Osteocyte (in vitro differentiated cells): Measurements from ENCODE around the gene EEF2K. TPM values are rescaled to one million over a fixed set of nuclear protein-coding genes. Genes with fewer than 3 reads are reported as not detected.

Source experiments
- DNase-seq: peaks from one replicate; pipeline ENCODE4 v3.0.0; 2021; ENCODE audit warnings: mixed read lengths; ENCODE audit not compliant: unreplicated experiment; ENCODE audit errors: extremely low spot score
- H3K27ac Mint-ChIP-seq: one replicate; pipeline ENCODE4 v1.8.0; 2021; ENCODE audit warnings: mild to moderate bottlenecking, mixed read lengths; ENCODE audit not compliant: unreplicated experiment
- H3K27me3 Mint-ChIP-seq: one replicate; pipeline ENCODE4 v1.8.0; 2021; ENCODE audit warnings: mixed read lengths; ENCODE audit not compliant: unreplicated experiment
- H3K36me3 Mint-ChIP-seq: one replicate; pipeline ENCODE4 v1.8.0; 2021; ENCODE audit warnings: mixed read lengths; ENCODE audit not compliant: unreplicated experiment
- H3K4me1 Mint-ChIP-seq: one replicate; pipeline ENCODE4 v1.8.0; 2021; ENCODE audit warnings: mixed read lengths; ENCODE audit not compliant: unreplicated experiment
- H3K4me3 Mint-ChIP-seq: one replicate; pipeline ENCODE4 v1.8.0; 2021; ENCODE audit warnings: mild to moderate bottlenecking, moderate library complexity, mixed read lengths; ENCODE audit not compliant: unreplicated experiment
- H3K9me3 Mint-ChIP-seq: one replicate; pipeline ENCODE4 v1.8.0; 2021; ENCODE audit warnings: mixed read lengths; ENCODE audit not compliant: unreplicated experiment
- CTCF ChIP-seq: fragments of 200-600 bp; sonication (generic); IDR thresholded peaks from 2 replicates; pipeline ENCODE4 v1.5.0; 2021; ENCODE audit warnings: antibody characterized with exemption, mild to moderate bottlenecking, moderate library complexity
- total RNA-seq: library from RNA; stranded (reverse); gene quantifications from 2 replicates; pipeline ENCODE4 v1.2.1, GENCODE V29; 2021

The EEF2K gene
- total RNA-seq, 1 donor from 2014 or later: 23.8 TPM

GRCh38 chr16:22318690-22319358 lies 112.7 kb downstream of the EEF2K start:
- Mint-ChIP-seq H3K4me1 (no peaks in the 10 kb centered on the region), H3K36me3 (peaks cover 17% of the 10 kb centered on the region), H3K4me3 (no peak overlapping the region), H3K9me3 (no peaks in the 10 kb centered on the region), H3K27ac (no peak overlapping the region), H3K27me3 (no peaks in the 10 kb centered on the region)
- DNase-seq: peak; percentile 81
- TF ChIP-seq CTCF: peak; percentile 62

- peaks cover 19% of the 10 kb centered on the region for H3K36me3 Mint-ChIP-seq
- no peak overlapping the region for H3K27ac Mint-ChIP-seq
These were observed 114.7 kb downstream of the EEF2K start for GRCh38 chr16:22320572-22321339.

GRCh38 chr16:22321340-22322001 lies 115.4 kb downstream of the EEF2K start:
- no peaks in the 10 kb centered on the region for H3K27me3 Mint-ChIP-seq
- H3K9me3 Mint-ChIP-seq: no peaks in the 10 kb centered on the region
- H3K4me1 Mint-ChIP-seq: no peaks in the 10 kb centered on the region
- peaks cover 19% of the 10 kb centered on the region for H3K36me3 Mint-ChIP-seq
- H3K4me3 Mint-ChIP-seq: no peak overlapping the region
- DNase-seq: peak; percentile 84
- no peak overlapping the region for H3K27ac Mint-ChIP-seq
- TF ChIP-seq CTCF: peak; percentile 91

More at GRCh38 chr16:22320572-22321339, 114.7 kb downstream of the EEF2K start:
- Mint-ChIP-seq H3K9me3 (no peaks in the 10 kb centered on the region), H3K27me3 (no peaks in the 10 kb centered on the region), H3K4me1 (no peaks in the 10 kb centered on the region), H3K4me3 (no peak overlapping the region)
- TF ChIP-seq CTCF: no peak
- peak; percentile 19 for DNase-seq

GRCh38 chr16:22322021-22322471 lies 116.0 kb downstream of the EEF2K start:
- TF ChIP-seq CTCF: no peak
- no peaks in the 10 kb centered on the region for H3K27me3 Mint-ChIP-seq
- no peak overlapping the region for H3K27ac Mint-ChIP-seq
- H3K36me3 Mint-ChIP-seq: peaks cover 18% of the 10 kb centered on the region
- no peaks in the 10 kb centered on the region for H3K9me3 Mint-ChIP-seq
- no peak overlapping the region for H3K4me3 Mint-ChIP-seq
- DNase-seq: peak; percentile 60
- H3K4me1 Mint-ChIP-seq: no peaks in the 10 kb centered on the region

- DNase-seq: peak; percentile 63
- Mint-ChIP-seq H3K4me3 (no peak overlapping the region), H3K9me3 (no peaks in the 10 kb centered on the region), H3K4me1 (no peaks in the 10 kb centered on the region), H3K27me3 (no peaks in the 10 kb centered on the region), H3K27ac (no peak overlapping the region), H3K36me3 (peaks cover 16% of the 10 kb centered on the region)
- TF ChIP-seq CTCF: no peak
These were observed 116.7 kb downstream of the EEF2K start for GRCh38 chr16:22322741-22323140.
